GM12874 (cell line): ENCODE results near the gene RABGAP1L.

ENCODE experiments used
- TF ChIP-seq, protein P1 (sequence below): IDR thresholded peaks from 2 replicates; pipeline ENCODE4 v1.5.1; 2011; ENCODE audit warnings: low read depth, mild to moderate bottlenecking, control low read depth, low read length, moderate library complexity; ENCODE audit not compliant: insufficient read depth

RABGAP1L gene

DNA sequence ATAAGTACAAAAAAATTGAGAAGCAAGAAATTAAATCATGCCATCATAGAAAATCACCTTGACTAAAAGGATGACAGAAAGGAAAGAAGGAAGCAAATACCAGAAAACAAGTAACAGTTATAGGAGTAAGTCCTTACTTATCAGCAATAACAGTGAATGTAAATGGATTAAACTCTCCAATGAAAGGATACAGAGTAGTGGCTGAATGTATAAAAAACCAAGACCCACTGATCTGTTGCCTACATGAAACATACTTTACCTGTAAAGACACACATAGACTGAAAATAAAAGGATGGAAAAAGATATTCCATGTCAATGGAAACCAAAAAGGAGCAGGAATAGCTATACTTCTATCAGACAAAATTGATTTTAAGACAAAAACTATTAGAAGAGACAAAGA is 52.2 kb downstream of the RABGAP1L start:
- TF ChIP-seq, protein P1, sequence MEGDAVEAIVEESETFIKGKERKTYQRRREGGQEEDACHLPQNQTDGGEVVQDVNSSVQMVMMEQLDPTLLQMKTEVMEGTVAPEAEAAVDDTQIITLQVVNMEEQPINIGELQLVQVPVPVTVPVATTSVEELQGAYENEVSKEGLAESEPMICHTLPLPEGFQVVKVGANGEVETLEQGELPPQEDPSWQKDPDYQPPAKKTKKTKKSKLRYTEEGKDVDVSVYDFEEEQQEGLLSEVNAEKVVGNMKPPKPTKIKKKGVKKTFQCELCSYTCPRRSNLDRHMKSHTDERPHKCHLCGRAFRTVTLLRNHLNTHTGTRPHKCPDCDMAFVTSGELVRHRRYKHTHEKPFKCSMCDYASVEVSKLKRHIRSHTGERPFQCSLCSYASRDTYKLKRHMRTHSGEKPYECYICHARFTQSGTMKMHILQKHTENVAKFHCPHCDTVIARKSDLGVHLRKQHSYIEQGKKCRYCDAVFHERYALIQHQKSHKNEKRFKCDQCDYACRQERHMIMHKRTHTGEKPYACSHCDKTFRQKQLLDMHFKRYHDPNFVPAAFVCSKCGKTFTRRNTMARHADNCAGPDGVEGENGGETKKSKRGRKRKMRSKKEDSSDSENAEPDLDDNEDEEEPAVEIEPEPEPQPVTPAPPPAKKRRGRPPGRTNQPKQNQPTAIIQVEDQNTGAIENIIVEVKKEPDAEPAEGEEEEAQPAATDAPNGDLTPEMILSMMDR = no peak

DNA sequence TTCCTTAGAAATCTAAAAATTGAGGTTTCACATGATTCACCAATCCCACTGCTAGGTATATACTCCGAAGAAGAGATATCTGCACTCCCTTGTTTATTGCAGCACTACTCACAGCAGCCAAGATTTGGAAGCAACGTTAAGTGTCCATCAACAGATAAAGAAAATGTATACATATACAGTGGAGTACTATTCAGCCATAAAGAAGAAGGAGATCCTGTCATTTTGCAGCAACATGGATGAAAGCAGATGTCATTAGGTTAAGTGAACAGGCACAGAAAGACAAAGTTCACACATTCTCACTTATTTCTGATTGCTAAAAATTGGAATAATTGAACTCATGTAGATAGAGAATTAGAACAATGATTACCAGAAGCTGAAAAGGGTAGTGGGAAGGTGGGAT is 56.4 kb downstream of the RABGAP1L start:
- TF ChIP-seq, protein P1 = no peak

DNA sequence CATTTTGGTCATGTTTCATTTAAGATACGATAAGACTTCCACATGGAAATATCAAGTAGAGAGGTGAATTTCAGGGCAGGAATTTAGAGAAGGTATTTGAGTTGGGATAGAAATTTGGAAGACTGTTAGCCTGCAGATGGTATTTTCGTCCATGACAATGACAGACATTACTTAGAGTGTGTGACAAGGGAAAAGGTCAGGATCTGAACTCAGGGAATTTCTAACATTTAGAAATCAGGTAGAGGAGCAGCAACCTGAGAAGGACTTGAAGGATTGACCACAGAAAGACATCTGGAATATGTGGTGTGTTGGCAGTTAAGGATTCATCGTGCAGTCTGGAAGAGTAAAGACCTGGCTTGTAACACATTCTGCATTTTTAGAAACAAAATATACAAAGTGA is 57.9 kb downstream of the RABGAP1L start:
- TF ChIP-seq, protein P1 = no peak

DNA sequence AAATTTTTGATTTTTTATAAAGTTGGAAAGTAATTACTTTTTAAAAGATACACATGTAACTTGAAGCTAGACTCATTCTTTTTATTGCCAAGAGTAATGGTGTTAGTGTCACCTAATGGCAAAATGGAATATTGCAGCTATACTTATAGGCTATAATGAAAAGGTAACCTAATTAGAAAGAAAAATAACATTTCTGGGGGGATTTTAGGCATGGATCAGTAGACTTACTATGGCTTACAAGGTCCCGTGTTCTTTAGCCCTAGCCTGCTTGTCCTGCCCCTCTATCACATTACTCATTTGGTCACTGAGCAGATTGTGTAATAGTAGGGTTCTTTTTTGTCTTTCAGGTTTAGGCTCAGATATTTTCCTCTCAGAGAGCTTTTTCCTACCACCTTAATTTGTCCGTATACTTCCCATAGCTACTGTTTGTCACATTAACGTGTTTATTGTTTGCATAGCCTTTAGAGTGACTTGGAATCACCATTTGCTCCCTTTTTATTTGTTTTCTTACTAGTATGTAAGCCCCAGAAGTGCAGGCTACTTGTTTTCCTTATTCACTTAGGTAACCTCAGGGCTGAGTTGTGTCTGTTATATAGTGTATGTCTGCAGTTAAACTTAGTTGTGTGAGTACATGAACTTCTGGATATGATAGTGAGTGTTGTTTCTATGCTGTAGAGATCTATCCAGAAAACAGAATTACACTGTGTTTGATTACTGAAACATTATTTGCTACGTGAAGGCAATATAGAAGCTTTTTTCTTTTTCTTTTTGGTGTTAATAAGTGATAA is 58.7 kb downstream of the RABGAP1L start:
- TF ChIP-seq, protein P1 = peak; percentile 40; the same call in 1 of the 2 replicates

DNA sequence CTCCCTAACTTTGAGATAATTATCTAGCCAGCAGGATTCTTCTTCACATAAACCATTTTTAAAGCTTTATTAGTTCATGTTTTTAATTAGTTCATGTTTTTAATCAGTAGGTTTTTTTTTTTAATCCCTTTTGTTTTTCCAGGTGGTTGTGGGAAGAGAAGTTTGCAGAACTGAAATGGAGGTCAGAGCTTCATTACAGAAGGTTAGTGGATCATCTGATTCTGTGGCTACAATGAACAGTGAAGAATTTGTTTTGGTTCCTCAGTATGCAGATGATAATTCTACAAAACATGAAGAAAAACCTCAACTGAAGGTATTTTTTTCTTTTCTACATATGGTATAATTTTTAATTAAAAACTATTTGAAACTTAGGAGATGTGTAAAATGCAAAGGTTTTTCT is 59.7 kb downstream of the RABGAP1L start:
- TF ChIP-seq, protein P1 = no peak

DNA sequence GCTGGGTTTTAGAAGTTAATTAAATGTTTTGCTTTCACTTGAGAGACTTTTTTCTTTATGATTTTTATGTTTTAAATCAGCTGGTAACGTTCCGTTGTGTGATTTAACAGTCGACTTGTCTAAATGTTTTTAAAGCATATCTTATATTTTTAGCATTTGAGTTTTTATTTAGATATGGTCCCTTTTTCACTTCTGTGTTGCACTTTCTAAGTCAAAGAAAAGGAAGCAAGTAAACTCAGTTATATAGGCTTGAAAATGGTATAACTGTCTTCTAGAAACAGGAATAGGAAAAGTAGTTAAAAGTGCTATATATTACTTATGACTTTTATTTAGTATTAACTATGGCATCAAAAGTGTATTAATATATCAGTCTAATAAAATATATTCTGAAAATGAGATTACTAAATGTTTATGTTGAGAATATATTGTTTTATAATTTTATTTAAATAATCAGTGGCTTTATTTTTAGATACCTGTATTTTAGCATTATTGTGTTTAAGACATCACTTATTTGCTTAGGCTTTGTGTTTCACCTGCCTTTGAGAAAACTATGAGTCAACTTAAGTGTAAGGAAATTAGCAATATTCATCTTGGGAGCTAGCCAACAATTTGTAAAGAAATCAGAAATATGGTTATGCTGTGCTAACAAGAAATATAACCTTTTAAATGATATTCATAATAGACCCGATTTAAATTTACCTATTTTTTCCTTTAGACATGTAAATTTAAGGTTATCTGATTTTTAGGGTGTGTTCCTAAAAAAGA is 60.5 kb downstream of the RABGAP1L start:
- TF ChIP-seq, protein P1 = no peak

DNA sequence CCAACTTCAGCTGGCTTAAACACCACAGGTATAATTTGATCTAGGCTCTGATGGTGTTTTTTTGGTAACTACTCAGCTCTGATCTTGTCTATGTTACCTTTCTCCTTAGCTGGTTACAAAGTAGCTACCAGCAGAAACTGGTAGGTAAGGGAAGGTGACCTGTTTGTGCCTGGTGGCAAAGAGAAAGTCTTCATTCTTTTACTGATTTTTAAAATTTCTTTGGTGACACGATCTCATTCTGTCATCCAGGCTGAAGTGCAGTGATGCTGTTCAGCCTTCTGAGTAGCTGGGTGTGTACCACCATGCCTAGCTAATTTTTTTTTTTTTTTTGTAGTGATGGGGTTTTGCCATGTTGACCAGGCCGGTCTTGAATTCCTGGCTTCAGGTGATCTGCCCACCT is 62.4 kb downstream of the RABGAP1L start:
- TF ChIP-seq, protein P1 = no peak
